MCF 10A (cell line): ENCODE measurements around the gene RAB3IP. TPM values are rescaled to one million over a fixed set of nuclear protein-coding genes. Genes with fewer than 3 reads are reported as not detected.

Experiments used
- BruUV-seq: library from RNA; stranded (reverse); fragments of 400-500 nt; replicated peaks from 2 replicates; lab custom pipeline; 2021; lab: Mats Ljungman, UMichigan
- CTCF ChIA-PET: fragments of 300-600 bp; sonication (Branson Sonifier 250); formaldehyde crosslinking; extraction: SDS; loops from one replicate; lab custom pipeline; 2021; ENCODE audit warnings: antibody characterized with exemption, inconsistent platforms; lab: Yijun Ruan, JAX
- POLR2A ChIA-PET: fragments of 300-600, 350-650 bp; sonication (Branson Sonifier 250); formaldehyde crosslinking; extraction: SDS; loops from one replicate; lab custom pipeline; 2020; ENCODE audit warnings: antibody characterized with exemption, inconsistent platforms; lab: Yijun Ruan, JAX
- DNase-seq: peaks from one replicate; pipeline ENCODE4 v3.0.0-alpha.2; 2018; ENCODE audit not compliant: unreplicated experiment
- H3K27ac Mint-ChIP-seq: one replicate; pipeline ENCODE4 v1.8.0; 2022; ENCODE audit warnings: mild to moderate bottlenecking, low read depth, mixed read lengths; ENCODE audit not compliant: unreplicated experiment
- H3K27me3 Mint-ChIP-seq: one replicate; pipeline ENCODE4 v1.8.0; 2022; ENCODE audit warnings: mixed read lengths; ENCODE audit not compliant: insufficient read depth, unreplicated experiment
- H3K36me3 Mint-ChIP-seq: one replicate; pipeline ENCODE4 v1.8.0; 2022; ENCODE audit warnings: mild to moderate bottlenecking, moderate library complexity, mixed read lengths; ENCODE audit not compliant: insufficient read depth, unreplicated experiment
- H3K4me1 Mint-ChIP-seq: one replicate; pipeline ENCODE4 v1.8.0; 2022; ENCODE audit warnings: mixed read lengths; ENCODE audit not compliant: insufficient read depth, unreplicated experiment
- H3K4me3 Mint-ChIP-seq: one replicate; pipeline ENCODE4 v1.8.0; 2022; ENCODE audit warnings: mild to moderate bottlenecking, moderate library complexity, mixed read lengths; ENCODE audit not compliant: unreplicated experiment
- H3K9me3 Mint-ChIP-seq: one replicate; pipeline ENCODE4 v1.8.0; 2022; ENCODE audit warnings: mixed read lengths; ENCODE audit not compliant: unreplicated experiment
- CTCF ChIP-seq: fragments of 200-600 bp; IDR thresholded peaks from one replicate; pipeline ENCODE4 v1.8.0; 2022; ENCODE audit warnings: antibody characterized with exemption, mild to moderate bottlenecking; ENCODE audit not compliant: unreplicated experiment
- intact Hi-C: fragments of 100-400 bp; cut with micrococcal nuclease; formaldehyde crosslinking; loops from 2 replicates; pipeline ENCODE4 v1.14.1; 2022
- total RNA-seq: library from RNA; stranded (reverse); gene quantifications from 2 replicates; pipeline ENCODE4 v1.2.3, GENCODE V29; 2022

RAB3IP gene
- total RNA-seq, 1 experiment from 2014 or later = 31.5 TPM

GRCh38 chr12:69719336-69720316 is 19.0 kb upstream of the RAB3IP start:
- H3K36me3 Mint-ChIP-seq = no peaks in the 10 kb centered on the region
- CTCF ChIA-PET = interaction anchor here (0.6 kb wide), 1 partner anchor 1129 kb away, joined by 3 read pairs; no protein-coding TSS in a partner anchor
- intact Hi-C loops = no loop called here
- no peak for TF ChIP-seq CTCF
- POLR2A ChIA-PET = interaction anchor here (0.7 to 1.4 kb wide), 4 partner anchors 14 to 65 kb away, joined by 3 to 5 read pairs (median 4); no protein-coding TSS in a partner anchor
- H3K4me1 Mint-ChIP-seq = peaks cover 9% of the 10 kb centered on the region
- DNase-seq = peak; percentile 38
- H3K27ac Mint-ChIP-seq = no peak overlapping the region
- H3K27me3 Mint-ChIP-seq = no peaks in the 10 kb centered on the region
- no peak overlapping the region for H3K4me3 Mint-ChIP-seq
- H3K9me3 Mint-ChIP-seq = no peaks in the 10 kb centered on the region
- no TSS peak for BruUV-seq

- Mint-ChIP-seq H3K27me3 (no peaks in the 10 kb centered on the region), H3K4me1 (peaks cover 9% of the 10 kb centered on the region), H3K9me3 (no peaks in the 10 kb centered on the region), H3K36me3 (no peaks in the 10 kb centered on the region), H3K4me3 (no peak overlapping the region), H3K27ac (no peak overlapping the region)
- ChIA-PET POLR2A (interaction anchor here (0.9 to 1.4 kb wide), 2 partner anchors 8 to 14 kb away, joined by 3 read pairs; no protein-coding TSS in a partner anchor), CTCF (interaction anchor here (0.5 kb wide), 1 partner anchor 24 kb away, joined by 3 read pairs; no protein-coding TSS in a partner anchor)
- DNase-seq = no peak
- intact Hi-C loops = no loop called here
- BruUV-seq = no TSS peak
- no peak for TF ChIP-seq CTCF
These were observed 17.9 kb upstream of the RAB3IP start for GRCh38 chr12:69720750-69721149.

DNA sequence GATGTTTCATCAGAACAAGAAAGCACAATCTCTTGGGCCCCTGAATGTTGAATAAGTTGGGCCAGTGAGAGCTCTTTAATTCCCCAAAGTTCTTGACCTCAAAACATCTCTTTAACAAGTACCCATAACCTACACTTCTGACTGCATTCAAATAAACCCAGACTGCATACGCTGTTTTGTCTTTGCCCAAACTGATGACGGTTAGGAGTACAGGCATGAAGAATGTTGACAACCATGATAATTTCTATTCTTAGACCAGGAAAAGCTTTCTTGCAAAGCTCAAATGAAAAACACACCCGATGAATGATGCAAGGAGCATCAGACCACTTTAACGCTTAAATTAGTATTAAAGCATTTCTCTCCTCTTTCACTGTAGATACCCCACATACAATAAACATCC is 11.7 kb upstream of the RAB3IP start:
- H3K36me3 Mint-ChIP-seq = no peaks in the 10 kb centered on the region
- no TSS peak for BruUV-seq
- ChIA-PET POLR2A (interaction anchor here (1.0 to 1.1 kb wide), 2 partner anchors 12 to 368 kb away, joined by 3 read pairs; partner anchors contain the start of gene RAB3IP), CTCF (interaction anchor here (0.6 to 1.2 kb wide), 6 partner anchors 11 to 1701 kb away, joined by 3 to 7 read pairs (median 3); no protein-coding TSS in a partner anchor)
- intact Hi-C loops = no loop called here
- no peaks in the 10 kb centered on the region for H3K27me3 Mint-ChIP-seq
- no peak for DNase-seq
- TF ChIP-seq CTCF = no peak
- H3K9me3 Mint-ChIP-seq = no peaks in the 10 kb centered on the region
- no peak overlapping the region for H3K27ac Mint-ChIP-seq
- H3K4me3 Mint-ChIP-seq = no peak overlapping the region
- peaks cover under 1% of the 10 kb centered on the region for H3K4me1 Mint-ChIP-seq

DNA sequence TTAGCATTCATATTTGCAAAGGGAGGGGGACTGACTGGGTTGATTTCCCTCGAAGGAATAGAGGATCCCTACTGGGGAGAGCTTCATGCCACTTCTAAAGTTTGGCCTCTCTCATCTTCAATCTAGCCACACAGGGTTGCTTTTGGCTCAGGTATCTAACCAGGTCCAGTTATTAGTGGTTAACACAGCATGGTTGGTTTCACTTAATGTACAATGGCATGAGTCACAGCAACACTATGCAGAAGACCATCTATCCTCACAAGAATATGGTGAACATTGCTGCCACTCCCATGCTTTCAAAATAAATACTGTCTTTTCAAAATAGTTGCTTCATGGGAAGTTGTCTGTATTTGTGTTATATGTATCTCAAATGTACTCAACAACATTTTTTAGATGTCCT is 6.6 kb upstream of the RAB3IP start:
- no TSS peak for BruUV-seq
- Mint-ChIP-seq H3K27me3 (no peaks in the 10 kb centered on the region), H3K36me3 (no peaks in the 10 kb centered on the region), H3K27ac (peak overlapping the region; percentile 61), H3K4me1 (peaks cover 11% of the 10 kb centered on the region), H3K9me3 (no peaks in the 10 kb centered on the region), H3K4me3 (no peak overlapping the region)
- POLR2A ChIA-PET = no interaction called here
- TF ChIP-seq CTCF = no peak
- CTCF ChIA-PET = no interaction called here
- DNase-seq = peak; percentile 57
- intact Hi-C loops = no loop called here
